ENCODE data around the gene SRPK2.

DNA sequence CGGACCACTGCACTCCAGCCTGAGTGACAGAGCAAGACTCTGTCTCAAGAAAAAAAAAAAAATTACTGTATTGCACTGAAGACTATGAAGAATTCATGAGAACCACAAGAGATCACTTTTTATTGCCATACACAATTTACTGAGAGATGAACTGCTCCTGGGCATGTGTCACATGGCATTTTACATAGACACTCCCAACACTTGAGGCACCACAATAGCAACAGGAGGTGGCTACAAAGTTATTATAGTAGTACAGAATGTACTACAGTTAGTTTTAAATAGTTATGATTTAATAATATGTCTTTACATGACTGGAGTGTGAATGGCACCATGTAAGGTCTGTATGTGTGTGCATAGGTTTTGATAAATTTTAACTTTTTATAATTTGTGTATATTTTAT is 304.1 kb downstream of the SRPK2 start:
- TF ChIP-seq BHLHE40 (IDR thresholded peaks at IDR 0.05; ENCODE audit: borderline replicate concordance) (no peak), FOXM1 (IDR thresholded peaks at IDR 0.05; ENCODE audit: borderline replicate concordance) (no peak), SUZ12 (IDR thresholded peaks at IDR 0.05) (no peak), FOXA1 (IDR thresholded peaks at IDR 0.05) (no peak), FOXK2 (IDR thresholded peaks at IDR 0.05) (no peak), TARDBP (IDR thresholded peaks at IDR 0.05) (no peak)

All from HEK293T (cell line).